Spinal cord (tissue), 10 donors: ENCODE measurements around the gene PP2D1. TPM values are rescaled to one million over a fixed set of nuclear protein-coding genes. Genes with fewer than 3 reads are reported as not detected.
"Not testable (repeated sequence)": the region's sequence is repeated elsewhere in the genome, so short reads cannot be mapped to it uniquely, and the experiment has no call there.

ENCODE experiments used
- DNase-seq, 6 donors: peaks; one replicate each; pipeline versions ENCODE4 v3.0.0 to v3.0.0-alpha.2; 2013 to 2015; ENCODE audit warnings: low spot score in 6 of 6, low read depth in 4 of 6
- H3K27ac ChIP-seq: one replicate; pipeline ENCODE4 v1.5.1; 2013; ENCODE audit warnings: low read depth, low read length, control low read depth
- H3K27me3 ChIP-seq: one replicate; pipeline ENCODE4 v1.6.1; 2013; ENCODE audit warnings: low read length; ENCODE audit not compliant: control insufficient read depth, insufficient read depth
- H3K36me3 ChIP-seq: one replicate; pipeline ENCODE4 v1.6.1; 2013; ENCODE audit warnings: low read length; ENCODE audit not compliant: control insufficient read depth, insufficient read depth
- H3K4me1 ChIP-seq: one replicate; pipeline ENCODE4 v1.6.1; 2013; ENCODE audit warnings: low read length; ENCODE audit not compliant: control insufficient read depth, insufficient read depth
- H3K4me3 ChIP-seq: one replicate; pipeline ENCODE4 v1.5.1; 2013; ENCODE audit warnings: low read depth, low read length, control low read depth
- H3K9me3 ChIP-seq: one replicate; pipeline ENCODE4 v1.6.1; 2013; ENCODE audit warnings: low read length; ENCODE audit not compliant: control insufficient read depth, insufficient read depth
- WGBS: methylation state at CpG from one replicate; pipeline ENCODE4 v1.1.5; 2013; ENCODE audit warnings: missing lambda C conversion rate; ENCODE audit not compliant: insufficient coverage; 5-methylcytosine and 5-hydroxymethylcytosine counted together
- polyA plus RNA-seq, 2 donors: library from polyadenylated mRNA; unstranded; fragments of 120-200 nt; gene quantifications; one replicate each; pipeline ENCODE4 v1.2.1, GENCODE V29; 2013; ENCODE audit not compliant: insufficient read length in 2 of 2
- total RNA-seq, 2 donors: library from RNA; depleted of rRNA in 1 of 2; stranded (reverse); fragments of 120-200 nt in 1 of 2; fragments of >200 nt in 1 of 2; gene quantifications; one replicate each; pipeline versions ENCODE4 v1.2.3 to v1.2.4, GENCODE V29; 2013 to 2014
- donor health status: healthy.

The PP2D1 gene
- total and polyA plus RNA-seq, 4 donors: 0.44 to 1.1 TPM; not detected in 2

- 0% methylated on average over 27 of the region's 28 CpGs for WGBS
- H3K9me3 ChIP-seq: no peaks in the 10 kb centered on the region
- H3K4me3 ChIP-seq: peak overlapping the region; percentile 92
- DNase-seq: peak in 4 of 6 donors; percentile 72 to 92 (median 82)
- H3K27me3 ChIP-seq: no peaks in the 10 kb centered on the region
- H3K4me1 ChIP-seq: peaks cover 15% of the 10 kb centered on the region
- H3K36me3 ChIP-seq: no peaks in the 10 kb centered on the region
- peak overlapping the region; percentile 87 for H3K27ac ChIP-seq
Observed at GRCh38 chr3:20041197-20041780, 29.2 kb upstream of the PP2D1 start.

- H3K9me3 ChIP-seq: no peaks in the 10 kb centered on the region
- peak in 3 of 6 donors; percentile 57 to 87 (median 85) for DNase-seq
- peak overlapping the region; percentile 92 for H3K4me3 ChIP-seq
- peak overlapping the region; percentile 87 for H3K27ac ChIP-seq
- under 1% methylated on average over 58 of the region's 64 CpGs for WGBS
- H3K36me3 ChIP-seq: no peaks in the 10 kb centered on the region
- H3K27me3 ChIP-seq: no peaks in the 10 kb centered on the region
- H3K4me1 ChIP-seq: peaks cover 15% of the 10 kb centered on the region
Observed at GRCh38 chr3:20040548-20041196, 28.6 kb upstream of the PP2D1 start.

GRCh38 chr3:20039765-20040547, 27.9 kb upstream of the PP2D1 start, which contains the start of gene KAT2B:
Gene KAT2B (plus strand): TSS chr3:20040446. CDS start chr3:20040478, 32 bp downstream.
- peak in 3 of 6 donors; percentile 65 to 91 (median 86) for DNase-seq
- H3K36me3 ChIP-seq: no peaks in the 10 kb centered on the region
- H3K27ac ChIP-seq: peak within 1 kb of the TSS; percentile 97
- H3K9me3 ChIP-seq: no peaks in the 10 kb centered on the region
- H3K27me3 ChIP-seq: no peaks in the 10 kb centered on the region
- peaks cover 15% of the 10 kb centered on the region for H3K4me1 ChIP-seq
- under 1% methylated on average over 49 of the region's 75 CpGs for WGBS
- H3K4me3 ChIP-seq: peak within 1 kb of the TSS; percentile 92

GRCh38 chr3:20039466-20039764, 27.4 kb upstream of the PP2D1 start:
- peak overlapping the region; percentile 85 for H3K4me3 ChIP-seq
- no peaks in the 10 kb centered on the region for H3K27me3 ChIP-seq
- WGBS: no CpG with 5 or more reads among the region's 4 CpGs
- peak overlapping the region; percentile 97 for H3K27ac ChIP-seq
- H3K36me3 ChIP-seq: no peaks in the 10 kb centered on the region
- H3K9me3 ChIP-seq: no peaks in the 10 kb centered on the region
- peaks cover 15% of the 10 kb centered on the region for H3K4me1 ChIP-seq
- DNase-seq: no peak

GRCh38 chr3:20038699-20039465, 26.8 kb upstream of the PP2D1 start:
- peak in 2 of 6 donors; percentile 24 to 42 for DNase-seq
- Histone ChIP-seq H3K4me1 (peaks cover 15% of the 10 kb centered on the region), H3K27ac (peak overlapping the region; percentile 97), H3K9me3 (no peaks in the 10 kb centered on the region), H3K36me3 (no peaks in the 10 kb centered on the region), H3K4me3 (peak overlapping the region; percentile 85), H3K27me3 (no peaks in the 10 kb centered on the region)
- 34% methylated on average over 5 of the region's 16 CpGs for WGBS

- H3K27ac ChIP-seq: no peak overlapping the region
- no peaks in the 10 kb centered on the region for H3K36me3 ChIP-seq
- DNase-seq: no peak
- H3K9me3 ChIP-seq: no peaks in the 10 kb centered on the region
- no peak overlapping the region for H3K4me3 ChIP-seq
- WGBS: no CpG with 5 or more reads among the region's 1 CpG
- peaks cover 6% of the 10 kb centered on the region for H3K4me1 ChIP-seq
- H3K27me3 ChIP-seq: no peaks in the 10 kb centered on the region
Observed at GRCh38 chr3:20037255-20037996, 25.4 kb upstream of the PP2D1 start.

- H3K36me3 ChIP-seq: no peaks in the 10 kb centered on the region
- no peak overlapping the region for H3K27ac ChIP-seq
- no peak overlapping the region for H3K4me3 ChIP-seq
- DNase-seq: no peak
- H3K27me3 ChIP-seq: no peaks in the 10 kb centered on the region
- H3K4me1 ChIP-seq: no peaks in the 10 kb centered on the region
- H3K9me3 ChIP-seq: no peaks in the 10 kb centered on the region
- no CpG with 5 or more reads among the region's 4 CpGs for WGBS
Observed at GRCh38 chr3:20035019-20035418, 23.0 kb upstream of the PP2D1 start.

- H3K9me3 ChIP-seq, H3K4me1 ChIP-seq, DNase-seq, H3K36me3 ChIP-seq, H3K27me3 ChIP-seq, H3K27ac ChIP-seq, H3K4me3 ChIP-seq: not testable (repeated sequence)
- WGBS: no CpG with 5 or more reads among the region's 7 CpGs
Observed at GRCh38 chr3:20031939-20032338, 19.9 kb upstream of the PP2D1 start.

GRCh38 chr3:20028905-20029331, 16.9 kb upstream of the PP2D1 start:
- peaks cover 2% of the 10 kb centered on the region for H3K4me1 ChIP-seq
- no peaks in the 10 kb centered on the region for H3K27me3 ChIP-seq
- no peak for DNase-seq
- 71% methylated on average over 1 of the region's 7 CpGs for WGBS
- H3K4me3 ChIP-seq: no peak overlapping the region
- no peaks in the 10 kb centered on the region for H3K36me3 ChIP-seq
- no peaks in the 10 kb centered on the region for H3K9me3 ChIP-seq
- no peak overlapping the region for H3K27ac ChIP-seq
